HG02973 (cell line): ENCODE measurements around the gene TUBGCP6.

Experiments used
- ATAC-seq: cut with Tn5 transposase; IDR thresholded peaks from one replicate; pipeline ENCODE4 v1.9.1; 2021; ENCODE audit warnings: moderate library complexity; ENCODE audit not compliant: unreplicated experiment

The TUBGCP6 gene

DNA sequence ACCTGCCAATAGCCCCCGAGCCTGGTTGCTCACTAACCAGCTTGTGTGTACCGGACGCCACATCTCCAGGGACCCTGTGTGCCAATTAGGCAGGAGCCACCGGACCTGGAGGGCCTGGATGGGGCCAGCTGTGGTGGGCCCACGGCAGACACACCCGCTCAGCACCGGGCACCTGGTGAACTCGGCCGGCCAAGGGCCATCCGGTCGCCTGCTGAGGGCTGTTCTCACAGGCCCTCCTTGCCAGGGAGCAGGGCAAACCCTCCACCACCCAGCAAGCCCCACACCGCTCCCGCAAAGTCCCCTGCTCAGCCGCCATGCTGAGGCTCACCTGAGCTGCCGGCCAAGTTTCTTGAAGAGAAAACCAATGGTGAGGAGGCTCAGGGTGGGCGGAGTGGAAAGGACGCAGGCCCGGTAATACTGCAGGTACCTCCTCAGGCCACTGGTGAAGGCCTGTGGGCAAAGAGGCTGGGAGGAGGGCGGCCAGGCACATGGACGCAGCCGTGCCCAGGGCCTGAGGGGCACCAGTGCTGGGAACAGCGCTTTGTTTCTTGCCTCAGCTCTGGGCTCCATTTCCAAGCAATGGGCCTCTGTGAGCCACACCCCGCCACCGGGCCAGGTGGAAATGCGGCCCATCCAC is 17.1 kb downstream of the TUBGCP6 start:
- no peak for ATAC-seq

DNA sequence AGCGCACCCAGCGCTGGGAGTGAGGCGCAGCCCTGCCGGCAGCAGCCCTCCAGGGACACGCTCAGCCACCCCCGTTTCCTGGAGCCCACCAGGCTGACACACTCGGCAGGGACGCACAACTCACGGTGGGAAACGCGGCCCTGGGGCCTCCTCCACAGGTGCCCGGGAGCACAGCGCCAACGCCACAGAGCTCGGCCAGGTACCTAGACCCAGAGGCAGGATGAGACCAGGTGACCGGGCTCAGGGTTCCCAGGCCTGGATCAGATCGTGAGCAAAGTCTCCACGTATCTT is 18.0 kb downstream of the TUBGCP6 start:
- no peak for ATAC-seq

DNA sequence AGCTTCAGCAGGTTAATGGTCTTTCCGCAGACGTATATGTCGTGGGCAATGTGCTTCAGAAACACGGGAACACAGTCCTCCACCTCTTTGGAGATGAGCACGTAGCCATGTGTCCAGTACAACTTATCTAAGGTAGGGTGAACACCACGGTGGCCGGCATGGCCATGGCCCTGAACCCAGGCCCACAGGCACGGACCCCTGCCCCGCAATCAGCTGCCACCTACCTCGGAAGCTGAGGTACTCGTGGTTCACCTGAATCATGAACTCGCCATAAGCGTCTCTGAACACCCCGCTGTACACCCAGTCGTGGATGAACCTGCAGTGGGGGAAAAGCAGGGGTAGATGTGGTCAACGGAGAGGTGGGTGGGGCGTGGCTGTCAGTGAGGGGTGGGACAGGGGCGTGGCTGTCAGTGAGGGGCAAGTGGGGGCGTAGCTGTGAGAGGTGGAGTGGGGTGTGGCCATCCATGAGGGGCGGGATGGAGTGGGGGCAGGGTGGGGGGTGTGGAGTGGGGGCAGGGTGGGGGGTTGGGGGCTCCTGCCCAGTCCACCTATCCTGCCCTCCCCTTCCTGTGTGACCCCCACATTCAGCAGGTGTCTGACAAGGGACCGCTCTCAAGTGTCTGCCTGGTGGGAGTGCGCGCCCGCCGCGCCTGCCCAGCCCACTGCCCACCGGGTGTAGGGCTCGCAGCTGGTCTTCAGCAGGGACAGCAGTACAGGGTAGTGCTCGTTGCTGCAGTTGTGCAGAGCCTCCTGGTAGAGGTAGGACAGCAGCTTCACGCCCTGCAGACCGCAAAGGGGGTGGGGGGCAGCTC is 18.6 kb downstream of the TUBGCP6 start:
- ATAC-seq = no peak

DNA sequence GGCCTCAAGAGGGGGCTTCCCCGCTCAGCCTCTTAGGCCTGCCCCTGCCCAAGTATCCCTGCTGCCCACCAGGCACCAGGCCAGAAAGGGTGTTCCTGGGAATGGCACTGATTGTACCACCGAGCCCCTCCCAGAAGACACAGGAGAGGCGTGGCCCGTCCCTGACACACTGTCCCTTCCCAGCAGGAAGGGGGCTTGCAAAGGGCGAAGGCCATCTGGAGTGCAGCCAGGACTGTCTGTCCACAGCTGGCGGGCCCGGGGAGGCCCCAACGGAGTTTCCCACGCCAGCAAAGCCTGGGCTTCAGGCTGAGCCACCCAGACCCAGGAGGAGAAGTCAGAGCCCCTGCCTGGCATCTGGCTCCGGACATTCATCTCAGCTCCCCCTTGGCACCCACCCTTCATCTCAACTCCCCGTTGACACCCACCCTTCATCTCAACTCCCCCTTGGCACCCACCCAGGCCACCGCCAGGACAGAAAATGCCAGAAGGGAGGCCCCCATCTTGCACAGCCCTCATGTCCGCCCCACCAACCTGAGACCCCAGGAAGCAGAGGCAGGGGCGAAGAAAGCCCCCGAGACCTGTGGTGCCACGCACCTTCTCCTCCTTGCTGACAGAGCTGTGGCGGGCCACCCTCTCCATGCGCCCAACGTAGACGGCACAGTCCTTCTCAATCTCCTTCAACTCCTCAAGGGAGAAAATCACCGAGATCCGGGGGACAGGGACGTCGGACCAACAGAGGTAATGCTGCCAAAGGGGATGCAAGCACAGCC is 19.4 kb downstream of the TUBGCP6 start:
- no peak for ATAC-seq

DNA sequence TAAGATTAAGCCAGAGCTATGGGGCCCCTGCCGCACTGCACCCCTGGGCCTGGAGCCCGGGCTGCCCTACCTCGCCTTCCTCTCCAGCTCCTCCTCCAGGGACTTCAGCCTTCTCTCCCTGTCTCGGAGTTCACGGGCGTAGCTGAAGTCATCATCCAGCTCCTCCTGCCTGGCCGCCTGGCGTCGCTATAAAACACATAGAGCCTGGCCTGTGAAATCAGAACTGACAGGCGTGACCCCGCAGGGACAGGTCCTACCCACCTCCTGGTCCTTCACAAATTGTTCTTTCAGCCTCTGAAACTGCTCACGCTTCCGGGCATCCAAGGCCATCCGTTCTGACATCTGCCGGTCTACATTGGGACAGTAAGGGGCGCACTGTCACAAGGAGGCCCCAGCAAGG is 20.8 kb downstream of the TUBGCP6 start:
- no peak for ATAC-seq

DNA sequence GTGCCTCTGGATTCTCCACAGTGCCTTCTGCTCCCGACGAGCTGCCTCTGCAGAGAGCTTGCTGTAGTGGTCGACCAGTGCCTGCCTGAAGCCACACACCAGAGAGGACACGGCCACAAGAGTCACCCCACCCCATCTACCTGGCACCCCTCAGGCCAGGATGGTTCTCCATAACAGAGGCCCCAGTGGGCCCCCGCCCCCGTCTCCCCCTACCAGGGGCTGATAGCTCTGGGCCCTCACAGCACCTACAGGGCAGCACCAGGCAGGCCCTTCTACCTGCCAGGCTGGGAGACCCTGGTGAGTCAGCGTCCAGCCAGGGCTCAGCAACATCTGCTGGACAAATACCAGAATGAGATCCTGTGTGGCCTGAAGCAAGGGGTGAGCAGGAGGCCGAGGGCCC is 22.3 kb downstream of the TUBGCP6 start:
- ATAC-seq = no peak

DNA sequence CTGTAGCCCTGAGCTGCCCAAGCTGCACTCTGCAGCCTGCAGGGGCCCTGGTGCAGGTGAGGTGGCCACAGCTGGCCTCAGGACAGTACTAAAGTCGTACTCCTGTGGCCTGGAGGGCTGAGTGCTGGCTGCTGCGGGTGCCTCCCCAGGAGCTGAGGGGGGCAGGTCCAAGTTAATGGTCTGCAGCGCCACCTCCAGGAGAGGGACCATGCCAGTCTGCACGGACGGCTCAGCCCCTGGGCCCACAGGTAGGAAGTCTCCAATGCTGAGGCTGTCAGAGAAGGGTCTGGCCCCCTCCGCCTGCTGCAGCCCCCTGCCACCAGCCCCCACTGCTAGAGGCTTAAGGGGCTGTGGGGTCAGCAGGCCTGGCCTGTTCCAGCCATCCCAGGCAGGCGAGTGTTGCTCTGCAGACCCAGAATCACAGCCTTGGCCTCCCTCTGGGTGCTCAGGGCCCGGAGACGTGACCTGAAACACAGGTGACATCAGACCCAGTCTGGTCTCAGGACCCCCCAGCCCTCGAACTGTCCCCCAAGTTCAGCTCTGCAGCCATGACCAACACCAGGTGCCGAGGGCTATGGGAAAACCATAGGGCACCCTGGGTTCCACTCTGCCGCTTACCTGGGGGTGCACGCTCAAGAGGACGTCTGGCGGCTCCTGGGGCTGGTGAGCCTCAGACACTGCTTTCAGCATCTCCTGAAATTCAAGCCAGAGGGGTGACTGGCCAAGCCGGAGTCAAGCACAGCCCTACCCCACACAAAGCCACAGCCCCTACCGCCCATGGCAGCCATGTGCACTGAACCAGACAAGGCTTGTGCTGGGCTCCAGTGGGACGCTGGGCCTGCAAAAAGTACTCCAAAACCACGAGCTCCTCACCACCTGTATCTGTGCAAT is 23.2 kb downstream of the TUBGCP6 start:
- ATAC-seq = no peak

DNA sequence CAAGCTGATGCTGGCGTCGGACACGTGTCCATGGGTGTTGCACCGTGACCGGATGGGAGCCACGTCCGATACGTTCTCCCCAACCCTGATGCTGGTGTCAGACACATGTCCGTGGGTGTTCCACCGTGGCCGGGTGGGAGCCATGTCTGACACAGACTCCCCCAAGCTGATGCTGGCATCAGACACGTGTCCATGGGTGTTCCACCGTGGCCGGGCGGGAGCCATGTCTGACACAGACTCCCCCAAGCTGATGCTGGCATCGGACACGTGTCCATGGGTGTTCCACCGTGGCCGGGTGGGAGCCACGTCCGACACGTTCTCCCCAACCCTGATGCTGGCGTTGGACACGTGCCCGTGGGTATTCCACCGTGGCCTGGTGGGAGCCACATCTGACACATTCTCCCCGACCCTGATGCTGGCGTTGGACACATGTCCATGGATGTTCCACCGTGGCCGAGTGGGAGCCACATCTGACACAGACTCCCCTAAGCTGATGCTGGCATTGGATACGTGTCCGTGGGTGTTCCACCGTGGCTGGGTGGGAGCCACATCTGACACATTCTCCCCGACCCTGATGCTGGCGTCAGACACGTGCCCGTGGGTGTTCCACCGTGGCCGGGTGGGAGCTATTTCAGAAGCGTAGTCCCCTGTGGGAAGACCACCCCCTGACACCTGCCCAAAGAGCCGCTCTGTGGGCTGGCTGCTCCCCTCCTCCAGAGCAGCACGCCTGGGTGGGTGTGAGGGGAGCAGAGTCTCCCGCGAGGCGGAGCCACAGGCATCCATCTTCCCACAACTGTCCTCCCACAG is 24.0 kb downstream of the TUBGCP6 start:
- no peak for ATAC-seq

DNA sequence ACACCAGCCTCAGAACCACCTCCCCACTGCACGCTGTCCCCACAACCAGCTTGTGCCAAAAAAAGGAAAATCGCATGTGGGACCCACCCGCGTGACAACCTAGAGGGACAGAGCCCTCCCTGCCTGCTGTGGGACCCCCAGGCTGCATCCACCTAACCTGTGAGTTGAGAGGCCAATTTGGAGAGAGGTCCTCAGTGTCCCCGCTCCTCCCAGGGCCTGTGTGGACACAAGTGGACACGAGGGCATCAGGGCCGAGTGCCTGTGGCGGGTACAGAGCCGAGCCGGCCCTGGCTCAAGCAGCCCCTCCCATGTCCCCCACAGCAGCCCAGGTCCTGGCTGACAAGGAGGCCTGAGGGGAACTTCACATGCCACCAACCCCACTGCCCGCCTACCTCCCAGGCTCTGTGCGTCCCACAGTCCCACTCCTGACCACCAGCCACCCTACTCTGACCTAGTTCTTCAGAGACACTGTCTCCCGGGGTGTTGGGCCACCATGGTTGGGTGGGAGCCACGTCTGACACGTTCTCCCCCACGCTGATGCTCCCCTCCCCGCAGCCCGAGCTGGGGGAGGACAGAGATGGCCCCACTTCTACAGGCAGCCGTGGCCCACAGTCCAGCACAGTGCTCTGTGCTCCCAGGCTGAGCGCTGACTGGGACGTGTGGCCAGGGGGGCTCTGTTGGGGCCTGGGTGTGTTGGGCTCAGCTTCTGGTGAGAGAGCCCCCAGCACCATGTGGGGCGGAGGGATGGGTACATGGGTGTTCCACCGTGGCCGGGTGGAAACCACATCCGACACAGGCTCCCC is 24.8 kb downstream of the TUBGCP6 start:
- ATAC-seq = no peak

DNA sequence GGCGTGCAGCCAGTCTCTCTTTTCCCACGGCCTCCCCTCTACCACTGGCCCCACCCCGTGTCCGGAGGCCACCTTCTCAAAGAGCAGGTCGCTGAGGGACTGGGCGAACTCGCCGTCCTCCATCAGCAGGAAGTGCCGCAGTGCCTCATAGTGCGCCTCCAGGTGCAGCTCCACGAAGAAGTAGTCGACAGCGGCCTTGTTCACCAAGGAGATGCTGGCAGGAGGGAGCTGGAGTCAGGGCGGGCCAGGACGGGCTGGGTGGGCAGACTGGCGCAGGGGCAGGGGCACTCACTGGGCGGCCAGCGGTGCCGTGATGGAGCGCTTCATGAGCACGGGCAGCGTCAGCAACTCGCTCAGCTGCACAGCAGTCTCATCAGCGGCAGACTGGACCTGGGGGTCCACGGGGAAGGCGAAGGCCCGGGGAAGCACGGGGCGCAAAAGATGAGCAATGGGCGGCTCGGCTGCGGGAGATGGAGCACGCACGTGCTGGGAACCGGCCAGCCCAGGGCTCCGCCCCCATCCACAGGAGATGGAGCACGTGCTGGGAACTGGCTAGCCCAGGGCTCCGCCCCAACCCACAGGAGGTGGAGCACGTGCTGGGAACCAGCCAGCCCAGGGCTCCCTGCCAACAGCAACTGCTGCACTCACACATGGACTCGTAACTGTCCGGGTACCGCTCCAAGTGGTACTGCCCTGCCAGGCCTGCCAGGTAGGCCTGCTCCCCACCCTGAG is 25.7 kb downstream of the TUBGCP6 start:
- ATAC-seq = no peak

DNA sequence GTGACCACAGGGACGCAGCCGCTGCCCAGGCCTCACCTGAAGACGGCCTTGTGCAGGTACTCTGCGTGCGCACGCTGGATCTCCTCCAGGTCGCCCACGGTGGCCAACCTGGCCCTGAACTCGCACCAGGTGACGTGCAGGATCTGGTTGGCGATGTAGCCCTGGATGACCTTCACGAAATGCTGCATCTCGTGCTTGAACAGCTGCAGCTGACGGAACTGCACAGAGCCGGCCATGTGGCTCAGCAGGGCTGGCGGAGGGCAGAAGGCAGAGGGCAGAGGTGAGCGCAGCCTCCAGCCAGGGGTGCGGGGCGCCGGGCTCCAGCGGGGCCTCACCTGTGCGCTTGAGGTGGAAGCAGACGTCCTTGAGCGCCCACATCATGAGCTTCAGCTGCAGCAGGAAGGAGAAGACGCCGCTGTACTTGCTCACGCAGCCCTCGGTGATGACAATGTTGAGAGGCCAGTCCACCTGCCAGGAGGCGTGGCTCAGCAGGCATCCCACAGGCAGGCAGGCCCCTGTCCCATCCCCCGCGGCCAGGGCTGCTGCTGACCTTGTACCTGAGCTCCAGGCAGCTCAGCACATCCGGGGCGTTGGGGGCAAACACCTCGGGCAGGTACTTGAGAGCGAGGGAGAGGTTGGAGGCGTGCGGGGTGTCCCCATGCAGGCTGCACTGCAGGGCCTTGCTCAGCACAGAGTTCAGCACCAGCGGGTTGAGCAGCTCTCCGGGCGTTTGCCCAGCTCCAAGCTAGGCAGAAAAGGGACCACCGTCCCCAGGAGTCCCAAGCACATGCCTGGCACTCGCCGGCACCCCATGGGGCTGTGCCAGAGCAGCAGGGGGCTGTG is 26.4 kb downstream of the TUBGCP6 start:
- no peak for ATAC-seq

DNA sequence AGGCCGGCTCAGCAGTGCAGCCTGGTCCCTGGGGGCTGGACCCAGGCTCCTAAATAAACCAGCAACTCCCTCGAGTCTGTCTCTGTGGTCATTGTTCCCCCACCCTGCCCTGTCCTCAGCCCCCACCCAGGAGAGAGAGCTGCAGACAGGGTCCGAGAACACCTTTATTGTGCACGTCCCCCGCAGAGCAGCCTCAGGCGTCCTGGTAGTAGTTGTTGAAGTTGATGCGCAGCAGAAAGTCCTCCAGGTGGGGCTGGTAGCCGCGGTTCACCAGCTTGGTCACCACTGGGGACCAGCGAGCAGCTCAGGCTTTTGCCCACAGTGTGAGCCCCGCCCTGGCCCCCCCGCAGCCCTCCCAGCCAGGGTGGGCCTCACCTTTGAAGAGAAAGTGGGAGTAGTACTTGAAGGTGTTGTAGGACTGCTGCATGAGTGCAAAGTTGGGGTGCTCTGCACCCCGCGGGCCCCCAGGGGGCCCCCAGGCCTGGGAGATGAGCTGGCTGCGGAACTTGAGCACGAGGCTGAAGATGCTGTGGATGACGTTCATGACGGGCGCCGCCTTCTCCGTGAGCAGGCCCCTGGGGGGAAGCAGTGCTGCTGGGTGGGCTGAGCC is 27.2 kb downstream of the TUBGCP6 start:
- no peak for ATAC-seq

DNA sequence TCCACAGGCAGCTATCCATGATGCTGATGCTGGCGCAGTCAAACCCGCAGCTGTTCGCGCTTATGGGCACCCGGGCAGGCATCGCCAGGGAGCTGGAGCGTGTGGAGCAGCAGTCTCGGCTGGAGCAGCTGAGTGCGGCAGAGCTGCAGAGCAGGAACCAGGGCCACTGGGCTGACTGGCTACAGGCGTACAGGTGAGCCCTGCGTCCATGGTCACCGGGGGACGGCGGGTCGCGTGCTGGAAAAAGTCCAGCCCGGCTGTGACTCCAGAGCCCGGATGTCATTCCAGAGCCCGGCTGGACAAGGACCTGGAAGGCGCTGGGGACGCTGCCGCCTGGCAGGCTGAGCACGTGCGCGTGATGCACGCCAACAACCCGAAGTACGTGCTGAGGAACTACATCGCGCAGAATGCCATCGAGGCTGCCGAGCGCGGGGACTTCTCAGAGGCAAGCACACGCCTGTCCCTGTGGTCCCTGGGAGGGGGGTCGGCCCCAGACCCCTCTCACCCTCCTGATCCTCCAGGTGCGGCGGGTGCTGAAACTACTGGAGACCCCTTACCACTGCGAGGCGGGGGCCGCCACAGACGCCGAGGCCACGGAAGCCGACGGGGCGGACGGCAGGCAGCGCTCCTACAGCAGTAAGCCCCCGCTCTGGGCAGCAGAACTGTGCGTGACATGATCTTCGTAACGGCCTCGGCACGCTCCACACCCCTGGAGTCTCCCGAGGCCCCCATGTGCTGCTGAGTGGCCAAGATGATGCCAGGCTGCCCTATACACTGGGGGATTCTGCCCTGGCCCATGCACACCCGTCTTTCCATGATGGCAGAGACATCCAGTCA is 27.9 kb downstream of the TUBGCP6 start:
- no peak for ATAC-seq

DNA sequence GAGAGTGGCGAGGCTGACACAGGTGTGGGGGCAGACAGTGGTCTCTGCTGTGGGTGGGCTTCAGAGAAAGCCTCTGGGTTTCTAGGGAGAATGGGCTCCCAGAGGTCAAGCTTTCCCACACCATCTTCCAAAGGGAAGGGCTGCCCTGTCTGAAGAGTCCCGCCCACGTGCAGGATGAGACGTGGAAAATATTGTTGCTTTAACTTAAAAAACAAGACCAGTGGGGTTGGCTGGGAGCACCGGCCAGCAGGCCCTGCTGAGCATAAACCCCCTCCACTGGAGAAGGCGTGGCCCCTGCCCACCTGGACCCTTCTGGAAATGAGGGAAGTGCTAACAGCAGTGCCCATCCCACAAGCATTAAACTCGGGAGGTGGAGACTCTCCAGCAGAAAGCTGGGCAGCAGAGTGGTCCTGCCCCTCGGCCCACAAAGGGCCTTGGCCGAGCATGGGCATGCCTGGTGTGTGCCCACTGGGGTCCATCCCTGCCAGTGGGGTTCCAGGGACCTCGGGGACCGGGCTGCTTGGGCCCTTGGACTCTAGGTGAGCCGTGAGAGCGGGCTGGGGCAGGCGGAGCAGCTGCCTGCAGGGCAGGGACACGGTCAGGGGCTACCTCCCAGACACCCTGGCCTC is 28.7 kb downstream of the TUBGCP6 start:
- ATAC-seq = no peak

DNA sequence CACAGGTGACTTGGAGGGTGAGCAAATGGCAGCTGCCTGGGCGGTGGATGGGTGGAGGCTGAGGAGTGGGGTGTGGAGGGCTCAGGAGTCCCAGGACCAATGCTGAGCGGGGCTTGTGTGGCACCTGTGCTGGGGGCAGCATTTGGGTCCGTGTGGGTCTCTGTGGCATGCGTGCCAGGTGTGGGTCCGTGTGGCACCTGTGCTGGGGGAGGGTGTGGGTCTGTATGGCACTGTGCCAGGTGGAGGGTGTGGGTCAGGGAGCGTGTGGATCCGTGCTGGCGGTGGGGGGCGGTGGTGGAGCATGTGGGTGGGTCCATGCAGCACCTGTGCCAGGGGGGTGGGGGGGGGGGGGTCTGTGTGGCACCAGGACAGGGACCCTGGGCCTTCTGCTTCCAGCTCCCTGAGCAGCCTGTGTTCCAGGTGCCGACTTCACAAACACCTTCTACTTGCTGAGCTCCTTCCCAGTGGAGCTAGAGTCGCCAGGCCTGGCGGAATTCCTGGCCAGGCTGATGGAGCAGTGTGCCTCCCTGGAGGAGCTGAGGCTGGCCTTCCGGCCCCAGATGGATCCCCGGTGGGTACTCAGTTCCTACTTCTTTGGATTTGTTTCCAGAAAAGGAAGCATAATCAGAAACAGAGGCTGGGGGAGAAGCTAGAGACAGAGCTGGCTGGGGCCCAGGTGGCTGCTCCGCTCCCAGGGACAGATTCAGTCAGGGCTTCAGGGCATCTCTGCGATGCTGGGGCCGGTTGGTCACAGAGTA is 29.3 kb downstream of the TUBGCP6 start:
- no peak for ATAC-seq
